ENCODE data around the gene ZNF350. TPM values are rescaled to one million over a fixed set of nuclear protein-coding genes. Genes with fewer than 3 reads are reported as not detected.

ZNF350 gene
- total RNA-seq, 2 donors from 2014 or later = 3.1 to 5.9 TPM

DNA sequence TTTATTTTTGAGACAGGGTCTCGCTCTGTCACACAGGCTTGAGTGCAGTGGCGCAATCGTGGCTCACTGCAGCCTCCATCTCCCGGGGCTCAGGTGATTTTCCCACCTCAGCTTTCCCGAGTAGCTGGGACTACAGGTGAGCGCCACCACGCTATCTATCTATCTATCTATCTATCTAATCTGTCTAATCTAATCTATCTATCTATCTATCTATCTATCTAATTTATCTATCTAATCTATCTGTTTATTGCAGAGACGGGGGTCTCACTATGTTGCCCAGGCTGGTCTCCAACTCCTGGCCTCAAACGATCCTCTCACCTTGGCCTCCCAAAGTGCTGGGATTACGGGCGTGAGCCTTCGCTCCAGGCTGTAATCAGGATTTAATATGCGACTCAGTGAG, 58.8 kb downstream of the ZNF350 start:
- H3K36me3 ChIP-seq (replicated peaks in 1 of 2; ENCODE audit: insufficient read depth in 1 of 2, low read depth in 2 of 2) = peaks cover 0 to 2% of the 10 kb centered on the region in 2 donors
- H3K27me3 ChIP-seq = no peaks in the 10 kb centered on the region
- peak overlapping the region; percentile 79 to 89 for H3K4me3 ChIP-seq
- H3K4me1 ChIP-seq = peaks cover 8% of the 10 kb centered on the region
- 26 to 29% methylated on average over 13 of the region's 13 CpGs for WGBS, 2 donors
- intact Hi-C loops (cut with DNase I) = no loop called here
- TF ChIP-seq, protein P1, sequence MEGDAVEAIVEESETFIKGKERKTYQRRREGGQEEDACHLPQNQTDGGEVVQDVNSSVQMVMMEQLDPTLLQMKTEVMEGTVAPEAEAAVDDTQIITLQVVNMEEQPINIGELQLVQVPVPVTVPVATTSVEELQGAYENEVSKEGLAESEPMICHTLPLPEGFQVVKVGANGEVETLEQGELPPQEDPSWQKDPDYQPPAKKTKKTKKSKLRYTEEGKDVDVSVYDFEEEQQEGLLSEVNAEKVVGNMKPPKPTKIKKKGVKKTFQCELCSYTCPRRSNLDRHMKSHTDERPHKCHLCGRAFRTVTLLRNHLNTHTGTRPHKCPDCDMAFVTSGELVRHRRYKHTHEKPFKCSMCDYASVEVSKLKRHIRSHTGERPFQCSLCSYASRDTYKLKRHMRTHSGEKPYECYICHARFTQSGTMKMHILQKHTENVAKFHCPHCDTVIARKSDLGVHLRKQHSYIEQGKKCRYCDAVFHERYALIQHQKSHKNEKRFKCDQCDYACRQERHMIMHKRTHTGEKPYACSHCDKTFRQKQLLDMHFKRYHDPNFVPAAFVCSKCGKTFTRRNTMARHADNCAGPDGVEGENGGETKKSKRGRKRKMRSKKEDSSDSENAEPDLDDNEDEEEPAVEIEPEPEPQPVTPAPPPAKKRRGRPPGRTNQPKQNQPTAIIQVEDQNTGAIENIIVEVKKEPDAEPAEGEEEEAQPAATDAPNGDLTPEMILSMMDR (IDR thresholded peaks at IDR 0.05) = no peak
- no peak for TF ChIP-seq POLR2A (IDR thresholded peaks at IDR 0.05)
- H3K9me3 ChIP-seq = peaks cover 0 to 8% (median 0%) of the 10 kb centered on the region in 3 donors
- peak overlapping the region in 2 of 4 donors; percentile 82 to 89 for H3K27ac ChIP-seq
- ATAC-seq = no peak
- no peak for DNase-seq

DNA sequence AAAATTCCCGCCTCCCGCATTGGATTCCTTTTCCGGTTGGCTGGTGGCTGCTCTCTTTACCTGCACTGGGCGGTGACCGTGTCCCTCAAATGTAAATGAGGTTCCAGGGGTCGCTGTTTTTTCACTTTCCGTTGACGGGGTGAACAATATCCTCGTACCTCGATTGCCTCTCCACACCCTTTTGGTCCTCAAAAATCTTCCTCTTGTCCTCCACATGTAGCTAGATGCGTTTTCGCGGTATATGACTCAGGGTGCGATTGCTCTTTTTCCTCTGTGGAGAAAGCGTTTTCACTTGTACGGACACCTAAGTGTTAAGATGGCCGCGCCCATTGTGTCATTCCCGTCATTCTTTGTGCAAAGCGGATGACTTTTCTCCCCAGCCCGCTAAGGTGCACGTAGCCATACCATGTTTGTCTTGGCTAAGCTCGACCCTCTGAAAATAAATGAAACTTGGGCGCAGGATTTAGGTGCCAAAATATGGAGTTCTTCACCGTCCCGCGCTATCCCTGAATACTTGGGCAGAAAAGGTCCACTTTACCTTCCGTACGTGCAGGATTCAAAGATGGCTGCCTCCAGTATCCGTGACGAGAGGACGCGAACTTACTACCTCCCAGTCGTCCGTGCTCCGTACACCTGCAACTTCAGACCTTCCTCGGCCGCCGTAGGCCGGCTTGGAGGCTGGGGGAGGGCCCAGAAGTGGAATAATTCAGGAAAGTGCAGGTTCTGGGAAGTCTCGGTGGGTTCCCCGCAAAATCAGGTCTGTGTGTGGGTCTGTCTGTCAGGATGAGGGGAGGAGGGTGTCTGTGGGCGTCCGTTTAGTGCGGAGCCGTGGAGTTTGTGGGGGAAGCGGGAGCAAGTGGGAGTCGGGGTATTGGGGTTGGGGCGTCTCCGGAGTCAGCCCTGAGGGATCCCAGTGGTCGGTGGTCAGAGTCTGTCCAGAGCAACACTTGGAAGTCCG, 59.6 kb downstream of the ZNF350 start, which contains the start of gene ZNF613:
Gene ZNF613 (plus strand): TSS at position 689 of the 958 bp plus-strand sequence. CDS start 8,749 bp downstream, outside the sequence.
- Histone ChIP-seq H3K4me1 (peaks cover 8% of the 10 kb centered on the region), H3K4me3 (peak within 1 kb of the TSS; percentile 79 to 89), H3K9me3 (peaks cover 0 to 16% (median 0%) of the 10 kb centered on the region in 3 donors), H3K36me3 (replicated peaks in 1 of 2; ENCODE audit: insufficient read depth in 1 of 2, low read depth in 2 of 2) (no peaks in the 10 kb centered on the region), H3K27me3 (no peaks in the 10 kb centered on the region), H3K27ac (peak within 1 kb of the TSS; percentile 71 to 94 (median 86))
- intact Hi-C loops (cut with DNase I) = no loop called here
- peak in 2 of 3 donors; percentile 10 to 35 for TF ChIP-seq POLR2A (IDR thresholded peaks at IDR 0.05)
- TF ChIP-seq, protein P1 (IDR thresholded peaks at IDR 0.05) = peak in 4 of 7 experiments; percentile 39 to 70 (median 56)
- DNase-seq = peak; percentile 91 to 94 (median 92)
- peak; percentile 96 for ATAC-seq
- 0 to 1% methylated on average over 38 to 52 of the region's 52 CpGs for WGBS, 2 donors

DNA sequence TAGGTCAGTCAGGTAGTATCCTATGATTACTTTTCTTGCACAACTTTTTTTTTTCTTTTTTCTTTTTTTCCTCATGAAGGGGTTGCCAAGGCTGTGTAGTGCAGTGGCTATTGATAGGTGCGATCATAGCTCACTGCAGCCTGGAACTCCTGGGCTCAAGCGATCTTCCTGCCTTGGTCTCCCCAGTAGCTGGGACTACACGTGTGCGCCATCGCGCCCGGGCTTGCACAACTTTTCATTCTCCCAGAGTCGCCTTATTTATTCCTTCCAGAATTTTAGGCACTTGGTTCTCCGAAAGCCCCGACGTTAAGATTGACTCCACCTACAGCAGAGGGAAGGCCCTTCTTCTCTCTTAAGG, 60.2 kb downstream of the ZNF350 start:
- TF ChIP-seq, protein P1 (IDR thresholded peaks at IDR 0.05) = no peak
- TF ChIP-seq POLR2A (IDR thresholded peaks at IDR 0.05) = no peak
- H3K36me3 ChIP-seq (replicated peaks in 1 of 2; ENCODE audit: insufficient read depth in 1 of 2, low read depth in 2 of 2) = no peaks in the 10 kb centered on the region
- no peak for ATAC-seq
- WGBS, 2 donors = 13 to 16% methylated on average over 11 of the region's 11 CpGs
- H3K4me1 ChIP-seq = peaks cover 8% of the 10 kb centered on the region
- DNase-seq = no peak
- H3K27ac ChIP-seq = peak overlapping the region in 3 of 4 donors; percentile 82 to 94 (median 89)
- peaks cover 0 to 22% (median 0%) of the 10 kb centered on the region in 3 donors for H3K9me3 ChIP-seq
- H3K27me3 ChIP-seq = no peaks in the 10 kb centered on the region
- peak overlapping the region in 1 of 2 donors; percentile 79 for H3K4me3 ChIP-seq
- intact Hi-C loops (cut with DNase I) = no loop called here

DNA sequence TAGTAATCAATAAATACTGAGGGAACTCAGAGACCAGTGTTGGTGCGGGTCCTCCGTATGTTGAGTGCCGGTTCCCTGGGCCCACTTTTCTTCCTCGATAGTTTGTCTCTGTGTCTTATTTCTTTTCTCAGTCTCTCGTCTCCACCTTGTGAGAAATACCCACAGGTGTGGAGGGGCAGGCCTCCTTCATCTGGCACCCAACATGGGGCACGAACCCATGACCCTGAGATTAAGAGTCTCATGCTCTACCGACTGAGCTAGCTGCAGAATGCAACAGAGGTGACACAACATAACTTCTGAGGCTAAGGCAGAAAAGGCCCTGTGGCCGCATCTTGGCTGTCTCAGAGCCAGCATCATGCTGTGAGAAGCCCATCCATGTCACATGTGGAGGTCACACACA, 64.7 kb downstream of the ZNF350 start:
- H3K36me3 ChIP-seq (replicated peaks in 1 of 2; ENCODE audit: insufficient read depth in 1 of 2, low read depth in 2 of 2) = no peaks in the 10 kb centered on the region
- no peak for TF ChIP-seq POLR2A (IDR thresholded peaks at IDR 0.05)
- TF ChIP-seq, protein P1 (IDR thresholded peaks at IDR 0.05) = no peak
- no peak overlapping the region for H3K27ac ChIP-seq
- intact Hi-C loops (cut with DNase I) = no loop called here
- no peak for ATAC-seq
- no peak for DNase-seq
- no peak overlapping the region for H3K4me3 ChIP-seq
- H3K4me1 ChIP-seq = no peaks in the 10 kb centered on the region
- peaks cover 0 to 46% (median 0%) of the 10 kb centered on the region in 3 donors for H3K9me3 ChIP-seq
- WGBS, 2 donors = 83 to 88% methylated on average over 8 of the region's 8 CpGs
- H3K27me3 ChIP-seq = no peaks in the 10 kb centered on the region
